ENCODE data around the gene HACD2.

Gene HACD2

GRCh38 chr3:123446610-123447109 lies 138.2 kb downstream of the HACD2 start:
- no peak for DNase-seq (ENCODE audit: low read depth)
- no peak overlapping the region for H3K4me3 ChIP-seq (ENCODE audit: low read depth, low read length)
- TF ChIP-seq CTCF (IDR thresholded peaks at IDR 0.05; ENCODE audit: insufficient read depth, low read depth, low read length, missing control alignments) = no peak

GRCh38 chr3:123446210-123446609 lies 138.6 kb downstream of the HACD2 start:
- TF ChIP-seq CTCF (IDR thresholded peaks at IDR 0.05; ENCODE audit: insufficient read depth, low read depth, low read length, missing control alignments) = no peak
- no peak for DNase-seq (ENCODE audit: low read depth)
- H3K4me3 ChIP-seq (ENCODE audit: low read depth, low read length) = no peak overlapping the region

GRCh38 chr3:123445702-123446101 lies 139.2 kb downstream of the HACD2 start:
- DNase-seq (ENCODE audit: low read depth) = no peak
- no peak for TF ChIP-seq CTCF (IDR thresholded peaks at IDR 0.05; ENCODE audit: insufficient read depth, low read depth, low read length, missing control alignments)
- H3K4me3 ChIP-seq (ENCODE audit: low read depth, low read length) = no peak overlapping the region

GRCh38 chr3:123444744-123445143 lies 140.1 kb downstream of the HACD2 start:
- no peak for TF ChIP-seq CTCF (IDR thresholded peaks at IDR 0.05; ENCODE audit: insufficient read depth, low read depth, low read length, missing control alignments)
- H3K4me3 ChIP-seq (ENCODE audit: low read depth, low read length) = no peak overlapping the region
- DNase-seq (ENCODE audit: low read depth) = no peak

DNA sequence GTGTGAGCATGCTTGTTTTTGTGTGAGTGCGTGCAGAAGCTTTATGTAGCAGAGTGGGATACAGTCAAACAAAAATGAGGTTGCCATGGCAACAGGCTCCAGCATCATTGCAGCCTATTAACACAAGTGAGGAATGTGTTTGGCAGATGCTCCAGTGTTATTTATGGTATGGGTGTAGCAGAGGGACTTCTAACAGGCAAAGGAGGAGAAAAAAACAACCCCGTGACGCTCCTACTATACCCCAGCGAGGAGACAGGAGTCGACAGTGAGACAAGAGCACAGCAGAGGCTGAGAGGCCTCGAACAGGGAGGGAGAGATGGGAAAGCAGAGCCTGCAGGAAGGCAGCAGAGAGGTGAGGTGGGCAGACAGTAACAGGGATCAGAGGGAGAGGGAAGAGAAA lies 140.8 kb downstream of the HACD2 start:
- H3K4me3 ChIP-seq (ENCODE audit: low read depth, low read length) = no peak overlapping the region
- DNase-seq (ENCODE audit: low read depth) = no peak
- TF ChIP-seq CTCF (IDR thresholded peaks at IDR 0.05; ENCODE audit: insufficient read depth, low read depth, low read length, missing control alignments) = no peak

DNA sequence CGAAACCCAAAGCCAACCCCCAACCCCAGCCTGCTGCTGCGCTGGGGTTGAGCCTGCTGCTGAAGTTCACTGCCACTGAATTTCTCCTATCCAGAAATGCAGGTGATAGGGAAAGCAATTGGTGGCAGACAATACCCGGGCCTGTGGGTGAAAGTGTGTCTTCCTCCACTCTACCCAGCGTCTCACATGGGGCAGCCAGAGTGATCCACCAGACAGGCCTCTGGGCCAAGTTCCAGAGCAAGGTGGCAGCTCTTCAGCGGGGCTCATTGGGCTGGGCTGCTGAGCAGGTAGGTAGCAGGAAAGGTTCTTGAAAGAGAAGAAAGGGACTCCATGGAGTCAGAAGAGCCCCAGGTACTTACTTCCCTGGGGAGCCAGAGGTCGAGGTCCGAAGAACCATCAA lies 141.9 kb downstream of the HACD2 start:
- H3K4me3 ChIP-seq (ENCODE audit: low read depth, low read length) = no peak overlapping the region
- no peak for TF ChIP-seq CTCF (IDR thresholded peaks at IDR 0.05; ENCODE audit: insufficient read depth, low read depth, low read length, missing control alignments)
- no peak for DNase-seq (ENCODE audit: low read depth)

DNA sequence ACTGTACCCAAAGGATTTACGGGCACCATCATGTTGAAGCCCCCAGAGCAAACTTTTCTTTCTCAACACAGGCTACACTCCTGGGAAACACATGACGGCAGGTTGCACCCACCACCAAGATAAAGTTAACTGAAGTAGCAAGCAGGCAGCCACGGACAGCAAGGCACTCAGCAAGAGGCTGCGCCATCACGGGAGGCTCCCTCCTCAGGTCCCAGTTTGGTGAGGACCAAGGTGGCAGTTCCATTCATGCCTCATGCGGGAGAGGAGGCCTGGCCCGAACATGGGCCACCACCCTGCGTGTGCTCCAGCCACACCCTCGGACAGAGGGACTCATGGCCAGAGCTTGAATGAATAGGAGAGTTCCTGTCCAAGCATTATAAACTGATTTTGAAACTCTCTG lies 142.7 kb downstream of the HACD2 start:
- no peak for TF ChIP-seq CTCF (IDR thresholded peaks at IDR 0.05; ENCODE audit: insufficient read depth, low read depth, low read length, missing control alignments)
- no peak overlapping the region for H3K4me3 ChIP-seq (ENCODE audit: low read depth, low read length)
- no peak for DNase-seq (ENCODE audit: low read depth)

Data from GM12865 (cell line).